Measurements from ENCODE around the gene CBX7.
"Not testable (repeated sequence)": the region's sequence is repeated elsewhere in the genome, so short reads cannot be mapped to it uniquely, and the experiment has no call there.

The CBX7 gene

GRCh38 chr22:39170825-39171622 lies 18.5 kb upstream of the CBX7 start:
- TF ChIP-seq, protein P1, sequence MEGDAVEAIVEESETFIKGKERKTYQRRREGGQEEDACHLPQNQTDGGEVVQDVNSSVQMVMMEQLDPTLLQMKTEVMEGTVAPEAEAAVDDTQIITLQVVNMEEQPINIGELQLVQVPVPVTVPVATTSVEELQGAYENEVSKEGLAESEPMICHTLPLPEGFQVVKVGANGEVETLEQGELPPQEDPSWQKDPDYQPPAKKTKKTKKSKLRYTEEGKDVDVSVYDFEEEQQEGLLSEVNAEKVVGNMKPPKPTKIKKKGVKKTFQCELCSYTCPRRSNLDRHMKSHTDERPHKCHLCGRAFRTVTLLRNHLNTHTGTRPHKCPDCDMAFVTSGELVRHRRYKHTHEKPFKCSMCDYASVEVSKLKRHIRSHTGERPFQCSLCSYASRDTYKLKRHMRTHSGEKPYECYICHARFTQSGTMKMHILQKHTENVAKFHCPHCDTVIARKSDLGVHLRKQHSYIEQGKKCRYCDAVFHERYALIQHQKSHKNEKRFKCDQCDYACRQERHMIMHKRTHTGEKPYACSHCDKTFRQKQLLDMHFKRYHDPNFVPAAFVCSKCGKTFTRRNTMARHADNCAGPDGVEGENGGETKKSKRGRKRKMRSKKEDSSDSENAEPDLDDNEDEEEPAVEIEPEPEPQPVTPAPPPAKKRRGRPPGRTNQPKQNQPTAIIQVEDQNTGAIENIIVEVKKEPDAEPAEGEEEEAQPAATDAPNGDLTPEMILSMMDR (IDR thresholded peaks at IDR 0.05; ENCODE audit: low read depth, low read length): peak; percentile 89
- H3K4me3 ChIP-seq (ENCODE audit: low read depth, low read length): no peak overlapping the region
- DNase-seq (ENCODE audit: low read depth, low spot score): peak; percentile 64
- in situ Hi-C loops (cut with HindIII; ENCODE audit: low sequenced_read_pairs): no loop called here

GRCh38 chr22:39169797-39170466 lies 17.5 kb upstream of the CBX7 start:
- no peak for DNase-seq (ENCODE audit: low read depth, low spot score)
- no peak overlapping the region for H3K4me3 ChIP-seq (ENCODE audit: low read depth, low read length)
- in situ Hi-C loops (cut with HindIII; ENCODE audit: low sequenced_read_pairs): no loop called here
- TF ChIP-seq, protein P1 (IDR thresholded peaks at IDR 0.05; ENCODE audit: low read depth, low read length): no peak

GRCh38 chr22:39166547-39166946 lies 14.1 kb upstream of the CBX7 start:
- DNase-seq (ENCODE audit: low read depth, low spot score): no peak
- H3K4me3 ChIP-seq (ENCODE audit: low read depth, low read length): no peak overlapping the region
- in situ Hi-C loops (cut with HindIII; ENCODE audit: low sequenced_read_pairs): no loop called here
- TF ChIP-seq, protein P1 (IDR thresholded peaks at IDR 0.05; ENCODE audit: low read depth, low read length): no peak

DNA sequence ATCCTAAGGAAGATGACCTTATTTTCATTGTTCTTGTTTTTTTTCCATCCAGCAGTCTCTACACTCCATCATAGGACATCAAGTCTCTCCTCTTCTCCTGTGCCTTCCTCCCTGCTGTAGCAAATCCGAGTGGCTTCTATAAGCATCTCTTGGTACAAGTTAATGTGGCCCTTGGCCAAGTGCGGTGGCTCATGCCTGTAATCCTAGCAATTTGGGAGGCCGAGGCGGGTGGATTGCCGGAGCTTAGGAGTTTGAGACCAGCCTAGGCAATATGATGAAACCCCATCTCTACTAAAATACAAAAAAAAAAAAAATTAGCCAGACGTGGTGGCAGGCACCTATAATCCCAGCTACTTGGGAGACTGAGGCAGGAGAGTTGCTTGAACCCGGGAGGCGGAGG lies 3.6 kb upstream of the CBX7 start:
- in situ Hi-C loops (cut with HindIII; ENCODE audit: low sequenced_read_pairs): not testable (repeated sequence)

GRCh38 chr22:39155421-39155820 lies 2.9 kb upstream of the CBX7 start:
- in situ Hi-C loops (cut with HindIII; ENCODE audit: low sequenced_read_pairs): no loop called here
- TF ChIP-seq, protein P1 (IDR thresholded peaks at IDR 0.05; ENCODE audit: low read depth, low read length): no peak
- no peak overlapping the region for H3K4me3 ChIP-seq (ENCODE audit: low read depth, low read length)
- no peak for DNase-seq (ENCODE audit: low read depth, low spot score)

More for the DNA sequence above, 3.6 kb upstream of the CBX7 start:
- H3K4me3 ChIP-seq (ENCODE audit: low read depth, low read length); DNase-seq (ENCODE audit: low read depth, low spot score): not testable (repeated sequence)

DNA sequence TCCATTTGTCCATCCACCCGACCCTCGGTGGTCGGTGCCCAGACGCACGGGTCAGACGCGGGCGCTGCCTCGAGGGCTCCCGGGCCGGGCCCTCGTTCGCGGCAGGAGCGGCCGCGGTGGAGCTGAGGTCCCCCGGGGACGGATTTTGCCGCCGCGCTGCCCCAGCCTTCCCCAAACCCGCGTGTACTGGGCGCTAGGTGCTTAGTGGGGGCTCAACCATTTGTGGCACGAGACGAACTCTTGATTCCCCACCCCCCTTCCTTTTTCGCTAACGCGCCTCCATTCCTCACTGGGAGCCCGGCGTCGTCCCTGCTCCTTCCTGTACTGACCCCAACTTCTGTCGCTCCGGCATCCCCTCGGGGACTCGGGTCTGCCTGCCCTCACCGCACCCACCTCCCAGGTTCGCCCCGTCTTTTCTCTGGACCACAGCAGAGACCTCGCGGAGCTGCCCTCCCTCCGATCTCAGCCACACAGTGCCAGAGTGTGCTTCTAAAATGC lies 789 bp upstream of the CBX7 start:
- peak overlapping the region; percentile 57 for H3K4me3 ChIP-seq (ENCODE audit: low read depth, low read length)
- DNase-seq (ENCODE audit: low read depth, low spot score): no peak
- TF ChIP-seq, protein P1 (IDR thresholded peaks at IDR 0.05; ENCODE audit: low read depth, low read length): no peak
- in situ Hi-C loops (cut with HindIII; ENCODE audit: low sequenced_read_pairs): no loop called here

DNA sequence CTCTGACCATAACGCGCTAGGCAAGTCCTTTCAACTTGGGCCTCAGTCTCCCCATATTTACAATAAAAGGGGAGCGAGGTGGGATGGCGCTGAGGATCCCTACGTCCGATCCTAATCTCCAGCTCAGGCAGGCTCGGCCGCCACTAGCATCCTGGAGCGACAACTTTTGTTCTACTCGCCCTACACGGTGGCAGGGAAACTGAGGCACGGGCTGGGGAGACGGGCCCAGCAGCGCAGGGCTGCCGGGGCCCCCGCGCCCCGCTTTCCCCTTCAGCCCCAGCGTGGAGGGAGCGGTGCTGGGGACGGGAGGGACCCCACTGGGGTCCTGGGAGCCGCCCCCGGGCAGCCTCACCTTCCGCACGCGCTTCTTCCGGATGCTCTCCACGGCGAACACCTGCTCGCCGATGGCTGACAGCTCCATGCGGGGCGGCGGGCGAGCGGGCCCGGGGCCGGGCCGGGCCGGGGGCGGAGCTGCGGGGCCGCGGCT lies 413 bp downstream of the CBX7 start:
- H3K4me3 ChIP-seq (ENCODE audit: low read depth, low read length): peak overlapping the region; percentile 35
- in situ Hi-C loops (cut with HindIII; ENCODE audit: low sequenced_read_pairs): no loop called here
- no peak for DNase-seq (ENCODE audit: low read depth, low spot score)
- TF ChIP-seq, protein P1 (IDR thresholded peaks at IDR 0.05; ENCODE audit: low read depth, low read length): no peak
